PFSK-1 (cell line): ENCODE data around the gene BPI.

Experiments
- POLR2AphosphoS5 ChIP-seq: IDR thresholded peaks from 2 replicates; pipeline ENCODE4 v1.6.1; 2012; ENCODE audit warnings: low read depth, mild to moderate bottlenecking, control low read depth, low read length, moderate library complexity
- SIN3A ChIP-seq: IDR thresholded peaks from 2 replicates; pipeline ENCODE4 v1.6.1; 2012; ENCODE audit warnings: mild to moderate bottlenecking, low read length, moderate library complexity, borderline replicate concordance; ENCODE audit not compliant: insufficient read depth
- TAF1 ChIP-seq: IDR thresholded peaks from 2 replicates; pipeline ENCODE4 v1.6.1; 2012; ENCODE audit warnings: low read length, control low read depth, borderline replicate concordance; ENCODE audit not compliant: insufficient read depth
- TF ChIP-seq, protein P1 (sequence below), 2 experiments: IDR thresholded peaks; 2 replicates each; pipeline versions ENCODE4 v1.6.1 to v1.8.0; 2011 to 2012; ENCODE audit warnings: low read depth in 2 of 2, low read length in 2 of 2, control low read depth in 1 of 2, inconsistent platforms in 1 of 2, mild to moderate bottlenecking in 1 of 2, moderate library complexity in 1 of 2; ENCODE audit not compliant: insufficient read depth in 1 of 2

DNA sequence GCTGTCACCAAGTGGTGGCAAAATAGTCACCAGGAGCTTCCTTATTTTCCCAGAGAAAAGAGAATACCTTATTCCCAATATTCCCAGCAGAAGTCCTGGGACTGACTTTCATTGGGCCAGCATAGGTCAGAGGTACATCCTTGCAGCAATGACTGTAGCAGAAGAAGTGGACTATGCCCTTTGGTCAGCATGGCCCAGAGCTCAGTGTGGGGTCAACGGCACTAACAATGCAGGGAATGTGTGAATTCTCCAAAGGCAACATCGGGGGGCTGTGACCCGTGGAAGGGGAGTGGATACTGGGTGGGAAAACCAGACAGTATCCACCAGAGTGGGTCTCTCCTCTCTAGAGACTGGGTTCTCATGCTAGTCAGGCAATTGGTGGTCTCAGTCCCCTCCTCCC, 26.7 kb downstream of the BPI start:
- TF ChIP-seq TAF1 (no peak), POLR2AphosphoS5 (no peak), SIN3A (no peak)
- TF ChIP-seq, protein P1, sequence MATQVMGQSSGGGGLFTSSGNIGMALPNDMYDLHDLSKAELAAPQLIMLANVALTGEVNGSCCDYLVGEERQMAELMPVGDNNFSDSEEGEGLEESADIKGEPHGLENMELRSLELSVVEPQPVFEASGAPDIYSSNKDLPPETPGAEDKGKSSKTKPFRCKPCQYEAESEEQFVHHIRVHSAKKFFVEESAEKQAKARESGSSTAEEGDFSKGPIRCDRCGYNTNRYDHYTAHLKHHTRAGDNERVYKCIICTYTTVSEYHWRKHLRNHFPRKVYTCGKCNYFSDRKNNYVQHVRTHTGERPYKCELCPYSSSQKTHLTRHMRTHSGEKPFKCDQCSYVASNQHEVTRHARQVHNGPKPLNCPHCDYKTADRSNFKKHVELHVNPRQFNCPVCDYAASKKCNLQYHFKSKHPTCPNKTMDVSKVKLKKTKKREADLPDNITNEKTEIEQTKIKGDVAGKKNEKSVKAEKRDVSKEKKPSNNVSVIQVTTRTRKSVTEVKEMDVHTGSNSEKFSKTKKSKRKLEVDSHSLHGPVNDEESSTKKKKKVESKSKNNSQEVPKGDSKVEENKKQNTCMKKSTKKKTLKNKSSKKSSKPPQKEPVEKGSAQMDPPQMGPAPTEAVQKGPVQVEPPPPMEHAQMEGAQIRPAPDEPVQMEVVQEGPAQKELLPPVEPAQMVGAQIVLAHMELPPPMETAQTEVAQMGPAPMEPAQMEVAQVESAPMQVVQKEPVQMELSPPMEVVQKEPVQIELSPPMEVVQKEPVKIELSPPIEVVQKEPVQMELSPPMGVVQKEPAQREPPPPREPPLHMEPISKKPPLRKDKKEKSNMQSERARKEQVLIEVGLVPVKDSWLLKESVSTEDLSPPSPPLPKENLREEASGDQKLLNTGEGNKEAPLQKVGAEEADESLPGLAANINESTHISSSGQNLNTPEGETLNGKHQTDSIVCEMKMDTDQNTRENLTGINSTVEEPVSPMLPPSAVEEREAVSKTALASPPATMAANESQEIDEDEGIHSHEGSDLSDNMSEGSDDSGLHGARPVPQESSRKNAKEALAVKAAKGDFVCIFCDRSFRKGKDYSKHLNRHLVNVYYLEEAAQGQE (IDR thresholded peaks at IDR 0.05; ENCODE audit: insufficient read depth in 1 of 2, low read depth in 2 of 2, low read length in 2 of 2), result no peak
